WI38 (cell line): ENCODE measurements around the gene CCDC148.

Experiments
- H3K4me3 ChIP-seq: 2 replicates; pipeline ENCODE4 v1.5.1; 2011; ENCODE audit warnings: low read depth, mild to moderate bottlenecking, control low read depth, low read length
- CTCF ChIP-seq: IDR thresholded peaks from 2 replicates; pipeline ENCODE4 v1.5.1; 2012; ENCODE audit warnings: low read depth, mild to moderate bottlenecking, control low read depth, low read length

CCDC148 gene

DNA sequence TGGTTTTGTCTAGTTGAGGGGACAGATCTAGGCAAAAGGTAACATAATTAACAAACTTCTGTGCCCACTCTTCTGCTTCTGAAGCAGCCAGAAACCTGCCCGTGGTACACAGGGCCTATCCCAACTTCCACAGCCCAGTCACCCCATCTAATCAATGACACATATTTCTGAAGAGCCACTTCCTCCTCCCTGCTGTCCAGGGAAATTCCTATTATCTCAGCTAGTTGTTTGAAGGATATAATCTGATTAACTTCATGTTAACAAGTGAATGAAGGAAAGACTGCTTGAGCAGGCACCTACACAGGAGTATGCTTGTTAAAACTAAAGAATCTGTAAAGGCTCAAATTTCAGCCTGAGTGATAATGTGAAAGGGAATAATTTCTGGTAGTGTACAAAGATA is 61.4 kb downstream of the CCDC148 start:
- no peak overlapping the region for H3K4me3 ChIP-seq
- TF ChIP-seq CTCF = no peak

- no peak for TF ChIP-seq CTCF
- no peak overlapping the region for H3K4me3 ChIP-seq
Measured at GRCh38 chr2:158394453-158394852, 62.1 kb downstream of the CCDC148 start.

- no peak overlapping the region for H3K4me3 ChIP-seq
- TF ChIP-seq CTCF = no peak
Measured at GRCh38 chr2:158393886-158394285, 62.7 kb downstream of the CCDC148 start.

DNA sequence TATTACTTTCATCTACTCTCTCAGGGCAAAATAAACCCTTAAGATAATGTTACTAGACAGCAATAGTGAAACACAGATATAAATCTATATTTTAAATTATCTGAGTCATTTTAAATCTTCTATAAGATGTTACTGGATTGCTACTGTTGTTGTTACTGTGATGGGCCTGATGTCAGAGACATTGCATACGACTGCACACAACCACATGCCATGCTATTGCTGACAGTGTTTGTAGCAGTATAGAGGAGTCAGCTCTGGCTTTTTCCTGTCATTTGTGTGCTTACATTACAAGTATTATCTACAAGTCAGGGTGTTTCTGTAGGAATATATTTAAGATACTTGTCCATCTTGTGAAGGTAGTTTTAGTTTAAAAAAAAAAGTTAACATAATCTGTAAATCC is 63.9 kb downstream of the CCDC148 start:
- no peak overlapping the region for H3K4me3 ChIP-seq
- no peak for TF ChIP-seq CTCF

GRCh38 chr2:158391876-158392275 is 64.7 kb downstream of the CCDC148 start:
- no peak overlapping the region for H3K4me3 ChIP-seq
- no peak for TF ChIP-seq CTCF

DNA sequence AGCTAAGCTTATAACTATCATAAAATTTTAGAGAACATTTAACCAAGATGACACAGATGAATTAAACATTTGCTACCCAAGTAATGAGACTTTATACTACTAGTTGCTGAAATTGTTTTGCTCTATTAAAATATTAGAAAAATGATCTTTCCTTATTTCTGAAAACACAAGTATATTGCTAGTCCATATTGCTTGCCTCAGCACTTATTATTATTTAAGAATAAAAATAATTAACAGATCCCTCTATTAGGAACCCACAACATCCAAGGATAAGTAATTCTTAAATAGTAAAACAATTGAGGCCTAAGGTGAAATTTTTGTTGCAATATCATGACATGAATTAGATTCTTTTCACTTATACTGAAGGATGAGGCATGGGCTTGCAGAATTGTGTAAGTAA is 65.2 kb downstream of the CCDC148 start:
- H3K4me3 ChIP-seq = no peak overlapping the region
- TF ChIP-seq CTCF = no peak

DNA sequence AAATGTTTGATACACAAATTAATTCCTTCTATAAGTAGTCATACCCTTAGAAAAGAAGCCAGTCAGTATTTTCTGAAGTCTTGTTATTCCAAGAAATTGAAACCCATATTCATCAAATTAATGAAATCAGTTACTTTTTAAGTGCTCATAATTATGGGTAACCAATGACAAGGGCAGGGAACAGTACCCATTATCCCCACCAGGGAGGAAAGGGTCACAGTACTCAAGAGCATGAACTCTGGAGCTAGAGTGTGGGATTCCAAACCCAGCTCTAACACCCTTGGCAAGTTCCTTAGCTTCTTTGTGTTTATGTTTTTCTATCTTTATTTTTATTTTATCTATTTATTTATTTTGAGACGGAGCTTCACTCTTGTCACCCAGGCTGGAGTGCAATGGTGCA is 68.4 kb downstream of the CCDC148 start:
- H3K4me3 ChIP-seq = no peak overlapping the region
- TF ChIP-seq CTCF = no peak
